GM11168 (cell line): Measurements from ENCODE around the gene NKX2-1.
"Not testable (repeated sequence)": the region's sequence is repeated elsewhere in the genome, so short reads cannot be mapped to it uniquely, and the experiment has no call there.

Experiments
- in situ Hi-C: fragments of 300-500 bp; cut with MboI; formaldehyde crosslinking; loops from one replicate; pipeline ENCODE4 v1.12.0; 2022; ENCODE audit warnings: low sequenced_read_pairs; ENCODE audit not compliant: unreplicated experiment

The NKX2-1 gene

GRCh38 chr14:36507847-36508417 lies 12.1 kb downstream of the NKX2-1 start:
- in situ Hi-C loops: no loop called here

DNA sequence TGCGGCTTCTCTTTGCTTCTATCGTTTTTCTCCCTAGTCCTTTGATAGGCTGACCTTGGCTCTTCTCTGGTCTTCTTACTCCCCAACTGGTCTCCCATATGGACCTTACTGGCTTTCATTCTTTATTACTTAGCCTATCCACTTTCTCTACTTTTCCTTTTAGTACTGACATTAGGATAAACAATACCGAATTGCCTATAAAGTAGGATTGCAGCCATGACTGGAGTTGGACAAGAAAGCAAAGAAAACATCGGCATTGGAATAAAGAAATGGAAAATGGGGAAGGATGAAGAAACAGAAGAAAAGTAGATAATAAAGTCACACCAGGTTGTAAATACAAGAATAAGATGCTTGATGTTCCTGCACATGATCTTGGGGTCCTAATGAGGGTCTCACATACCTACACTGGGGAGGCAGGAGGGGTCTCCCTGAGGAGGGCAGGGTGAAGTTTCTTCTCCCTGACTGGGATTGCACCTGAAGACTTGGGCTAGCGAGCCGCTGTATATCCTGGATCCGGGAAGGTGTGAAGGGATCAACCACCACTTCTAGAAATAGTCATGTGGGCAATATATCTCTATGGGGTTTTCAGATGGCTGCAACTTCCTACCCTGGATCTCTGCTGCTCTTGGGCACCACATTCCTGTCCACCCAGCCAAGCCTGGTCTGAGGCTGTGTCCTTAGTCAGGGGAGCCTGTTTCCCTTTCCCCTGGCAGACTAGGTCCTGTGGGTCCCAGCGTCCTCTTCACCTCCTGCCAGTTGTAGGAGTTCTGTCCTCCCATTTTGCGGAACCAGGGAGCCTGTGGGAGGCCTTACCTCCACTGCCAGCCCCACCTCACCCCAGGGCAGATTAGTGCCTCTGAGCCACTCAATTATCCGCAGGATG lies 13.1 kb downstream of the NKX2-1 start:
- in situ Hi-C loops: no loop called here

- in situ Hi-C loops: no loop called here
These were observed 13.9 kb downstream of the NKX2-1 start for GRCh38 chr14:36505892-36506731.

GRCh38 chr14:36505181-36505815 lies 14.7 kb downstream of the NKX2-1 start:
- in situ Hi-C loops: no loop called here

GRCh38 chr14:36504771-36505175 lies 15.3 kb downstream of the NKX2-1 start:
- in situ Hi-C loops: no loop called here

DNA sequence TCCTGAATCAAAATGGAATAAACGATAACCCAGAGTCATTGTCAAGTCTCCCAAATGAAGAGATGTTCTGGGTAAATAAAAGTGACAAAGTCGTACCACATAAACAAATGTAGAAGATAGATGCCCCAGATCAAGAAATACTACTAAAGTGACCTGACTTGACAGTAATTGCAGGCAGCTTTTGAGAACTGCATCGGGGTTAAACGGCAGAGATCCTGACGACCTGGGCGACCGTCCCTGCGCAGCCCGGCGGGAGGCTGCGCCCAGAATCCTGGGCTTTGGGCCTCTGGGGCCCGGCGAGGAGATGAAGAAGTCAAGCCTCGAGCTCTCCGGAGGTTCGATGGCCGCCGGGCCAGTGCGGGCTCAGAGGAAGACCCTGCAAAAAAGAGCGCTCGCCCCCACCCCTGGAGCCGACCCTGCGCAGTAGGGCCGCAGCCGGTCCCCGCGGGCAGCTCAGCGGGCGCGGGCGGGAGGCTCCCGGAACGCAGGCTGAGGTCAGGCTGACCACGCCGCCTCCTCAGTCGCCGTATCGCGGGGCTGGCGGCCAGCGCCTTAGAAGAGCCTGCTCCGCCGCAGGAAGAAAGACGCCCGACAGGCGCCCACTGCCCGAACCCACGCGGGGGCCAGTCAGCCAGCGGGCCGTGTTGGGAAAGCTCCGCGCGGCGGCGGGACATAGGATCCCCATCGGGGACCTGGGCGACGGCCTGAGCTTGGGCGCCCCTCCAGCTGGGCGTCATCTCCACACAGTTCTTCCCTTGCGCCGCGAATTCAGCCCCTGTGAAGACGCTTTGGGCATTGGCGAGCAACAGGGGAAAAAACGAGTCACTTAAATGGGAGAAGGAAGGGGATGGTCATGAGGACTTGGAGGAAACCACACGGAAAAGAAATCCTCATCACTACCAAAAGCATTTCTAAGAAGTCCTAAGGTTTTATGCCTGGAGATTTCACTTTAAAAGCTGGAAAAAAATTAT lies 16.0 kb downstream of the NKX2-1 start:
- in situ Hi-C loops: no loop called here

DNA sequence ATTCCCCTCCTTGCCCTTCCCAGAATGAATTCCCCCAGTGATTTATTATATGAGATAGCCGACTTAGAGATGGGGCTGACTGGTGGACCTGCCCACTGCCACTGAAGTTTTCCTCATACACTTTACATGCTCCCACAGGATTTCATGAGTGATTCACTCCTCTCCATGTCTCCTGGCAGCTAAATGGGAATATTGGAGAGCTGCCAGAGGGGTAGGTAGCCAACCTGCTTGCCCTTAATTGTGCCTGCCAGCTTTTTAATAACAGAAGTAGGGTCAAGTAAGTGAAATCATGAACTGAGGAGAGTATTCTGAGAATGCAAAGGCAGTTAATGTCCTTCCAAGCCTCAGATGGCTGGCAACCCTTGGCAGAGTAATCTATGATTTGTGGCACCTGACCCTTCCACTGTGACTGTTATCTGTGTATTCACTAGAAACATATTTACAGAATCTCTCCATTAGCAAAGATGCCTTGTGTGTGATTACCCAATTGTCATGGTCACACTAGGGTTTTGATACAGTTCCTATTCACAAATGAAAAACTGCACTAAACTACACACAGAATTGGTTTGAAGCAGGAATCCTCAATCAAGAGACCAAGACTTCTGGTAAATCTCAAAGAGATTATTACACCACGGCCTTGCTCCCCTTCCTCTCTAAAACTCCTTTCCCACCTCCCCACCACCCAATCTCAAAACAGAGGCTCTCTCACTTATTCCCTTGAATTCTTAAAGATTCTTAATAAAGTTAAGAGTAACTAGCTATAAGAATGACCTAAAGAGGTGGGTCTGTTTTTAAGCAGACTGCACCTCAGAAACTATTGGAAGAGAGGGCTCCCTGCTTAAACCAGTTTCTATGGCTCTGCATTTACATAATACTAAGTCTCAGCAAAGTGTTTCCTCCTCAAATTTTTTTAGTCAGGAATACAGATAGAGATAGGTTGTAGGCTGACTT lies 17.2 kb downstream of the NKX2-1 start:
- in situ Hi-C loops: no loop called here

GRCh38 chr14:36498938-36499337 lies 21.1 kb downstream of the NKX2-1 start:
- in situ Hi-C loops: no loop called here

- in situ Hi-C loops: no loop called here
These were observed 23.7 kb downstream of the NKX2-1 start for GRCh38 chr14:36496346-36496745.

DNA sequence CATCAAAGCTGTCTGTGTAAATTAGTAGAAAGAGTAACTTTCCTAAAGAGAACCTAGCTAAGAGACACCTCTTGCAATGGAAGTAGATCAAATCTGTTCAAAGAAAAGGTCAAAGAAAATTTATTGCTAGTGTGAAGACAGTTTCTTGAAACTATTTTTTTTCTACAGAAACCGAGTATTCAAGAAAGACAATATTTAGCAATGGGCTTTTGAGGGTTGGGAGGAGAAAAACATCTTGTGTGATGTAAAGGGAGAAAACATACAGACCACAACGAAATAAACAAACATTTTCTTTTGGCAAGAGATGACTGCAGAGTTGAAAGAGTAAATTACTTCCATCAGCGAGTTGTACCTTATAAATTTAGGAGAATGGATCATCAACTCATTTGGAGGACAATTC lies 24.4 kb downstream of the NKX2-1 start:
- in situ Hi-C loops: no loop called here

- in situ Hi-C loops: no loop called here
These were observed 26.3 kb downstream of the NKX2-1 start for GRCh38 chr14:36493761-36494160.

GRCh38 chr14:36485773-36486172 lies 34.3 kb downstream of the NKX2-1 start:
- in situ Hi-C loops: no loop called here

DNA sequence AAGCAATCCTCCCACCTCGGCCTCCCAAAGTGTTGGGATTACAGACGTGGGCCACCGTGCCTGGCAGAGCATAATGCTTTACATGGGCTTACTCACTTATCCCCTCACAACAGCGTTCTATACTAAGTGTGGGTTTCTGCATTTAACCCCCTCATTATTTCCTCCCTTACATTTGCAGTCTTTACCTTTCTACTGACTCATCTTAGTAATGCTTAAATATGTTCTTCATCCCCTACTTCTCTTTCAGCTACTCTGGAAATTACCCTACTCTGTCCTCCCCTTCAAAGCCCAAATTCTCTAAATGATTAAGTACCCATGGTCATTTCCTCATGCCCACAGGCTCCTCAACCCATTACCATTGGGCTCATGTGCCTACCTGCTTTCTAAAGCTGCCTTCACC lies 40.7 kb downstream of the NKX2-1 start:
- in situ Hi-C loops: no loop called here

DNA sequence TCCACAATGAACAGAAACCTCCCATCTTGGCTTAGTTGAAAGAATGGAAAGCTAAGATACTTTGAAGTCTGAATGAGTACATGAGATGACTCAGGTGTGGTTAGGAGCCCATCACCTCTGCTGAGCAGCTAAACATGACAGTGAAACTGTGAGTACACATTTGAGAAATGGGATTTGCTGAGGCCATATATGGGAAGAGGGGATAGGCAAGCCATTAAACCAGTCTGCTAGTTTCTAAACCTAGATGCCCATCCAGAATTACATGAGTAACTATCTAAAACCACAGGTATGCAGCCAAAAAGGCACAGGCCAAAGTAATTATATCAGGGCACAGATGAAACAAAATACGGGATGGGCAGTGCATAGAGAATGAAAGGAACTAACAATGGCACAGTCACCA lies 41.2 kb downstream of the NKX2-1 start:
- in situ Hi-C loops: no loop called here

DNA sequence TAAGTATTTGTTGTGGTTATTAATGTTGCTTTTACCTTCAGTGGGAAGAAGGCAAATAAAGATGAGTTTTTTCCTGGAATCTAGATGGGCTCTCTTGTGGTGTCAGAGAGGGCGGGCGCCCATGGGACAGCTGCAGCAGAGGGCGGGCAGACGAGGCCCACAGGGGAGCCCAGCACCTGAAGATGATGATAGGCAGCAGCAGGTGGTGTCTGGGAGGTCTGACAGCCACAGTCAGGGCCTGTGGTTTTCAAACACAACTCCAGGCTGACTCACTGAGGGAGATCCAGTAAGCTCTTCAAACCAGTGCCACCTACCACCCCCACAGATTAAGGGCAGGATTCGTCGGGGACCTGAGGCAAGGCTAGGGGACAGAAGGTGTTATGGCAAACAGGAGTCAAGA lies 42.8 kb downstream of the NKX2-1 start:
- in situ Hi-C loops: no loop called here

DNA sequence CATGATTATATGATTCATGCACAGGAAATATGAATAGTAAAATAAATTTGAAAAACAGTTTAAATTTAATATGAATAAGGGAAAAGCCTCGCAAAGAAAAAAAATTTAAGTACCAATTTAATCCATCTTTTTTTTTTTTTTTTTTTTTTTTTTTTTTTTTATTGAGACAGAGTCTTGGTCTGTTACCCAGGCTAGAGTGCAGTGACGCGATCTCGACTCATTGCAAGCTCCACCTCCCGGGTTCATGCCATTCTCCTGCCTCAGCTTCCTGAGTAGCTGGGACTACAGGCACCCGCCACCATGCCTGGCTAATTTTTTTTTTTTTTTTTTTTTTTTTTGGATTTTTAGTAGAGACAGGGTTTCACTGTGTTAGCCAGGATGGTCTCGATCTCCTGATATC lies 44.0 kb downstream of the NKX2-1 start:
- in situ Hi-C loops: not testable (repeated sequence)

DNA sequence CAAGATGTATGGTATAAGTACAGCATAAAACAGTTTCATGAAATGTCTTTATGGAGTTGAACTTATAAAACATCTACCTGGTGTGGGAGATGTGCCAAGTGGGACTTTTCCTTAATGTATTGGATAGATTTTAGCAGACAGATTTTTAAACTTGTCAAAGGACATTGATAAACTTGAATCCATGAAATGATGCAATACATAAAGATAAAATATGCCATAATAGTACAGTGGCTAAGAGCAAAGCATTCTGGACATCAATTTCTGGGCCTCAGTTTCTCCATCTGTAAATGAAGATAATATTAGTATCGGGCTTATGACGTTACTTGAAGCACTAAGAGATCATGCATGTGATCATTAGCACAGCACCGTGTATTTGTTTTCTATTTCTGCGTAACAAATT lies 45.4 kb downstream of the NKX2-1 start:
- in situ Hi-C loops: no loop called here

- in situ Hi-C loops: no loop called here
These were observed 48.6 kb downstream of the NKX2-1 start for GRCh38 chr14:36471431-36471830.
